Hematopoietic multipotent progenitor cell treated with erythropoietin and hydrocortisone succinate and interleukin-3 and kit ligand, for 8 days (in vitro differentiated cells): Measurements from ENCODE around the gene ZNF276.

ENCODE experiments used
- DNase-seq: peaks from one replicate; pipeline ENCODE4 v3.0.0-alpha.2; 2015

The ZNF276 gene

GRCh38 chr16:89787365-89787805 is 66.0 kb downstream of the ZNF276 start:
- no peak for DNase-seq
